ENCODE results near the gene UAP1L1.

GRCh38 chr9:137048655-137049543, 28.4 kb upstream of the UAP1L1 start:
- TF ChIP-seq POLR2A (IDR thresholded peaks at IDR 0.05; ENCODE audit: control extremely low read depth in 1 of 2, low read depth in 2 of 2, low read length in 2 of 2) (no peak), ATF3 (IDR thresholded peaks at IDR 0.05; ENCODE audit: insufficient read depth, low read depth, low read length) (no peak), CTCF (IDR thresholded peaks at IDR 0.05; ENCODE audit: control extremely low read depth in 1 of 3, insufficient read depth in 1 of 3, low read depth in 1 of 3, low read length in 3 of 3) (no peak), EZH2 (IDR thresholded peaks at IDR 0.05; ENCODE audit: low read depth, low read length, severe bottlenecking) (no peak), SIN3A (conservative IDR thresholded peaks at IDR 0.05 in 1 of 2, IDR thresholded peaks at IDR 0.05 in 1 of 2; ENCODE audit: low read depth in 1 of 2, low read length in 2 of 2) (no peak), EP300 (IDR thresholded peaks at IDR 0.05; ENCODE audit: borderline replicate concordance in 1 of 2, low read depth in 2 of 2, low read length in 2 of 2) (no peak), KDM1A (IDR thresholded peaks at IDR 0.05; ENCODE audit: borderline replicate concordance, low read length) (no peak), YY1 (IDR thresholded peaks at IDR 0.05; ENCODE audit: low read depth, low read length) (no peak), TAF1 (IDR thresholded peaks at IDR 0.05; ENCODE audit: low read depth, low read length) (no peak)
